Stimulated activated CD4-positive, alpha-beta T cell treated with anti-CD3 and anti-CD28 coated beads, Interleukin-1b, Interleukin-23, amount 100 ng/mL, for 1 hour (primary cell): ENCODE measurements around the gene TMOD1.

Experiments used
- DNase-seq, 2 donors: peaks; one replicate each; pipeline ENCODE4 v3.0.0-alpha.2; 2020; ENCODE audit warnings: low read depth in 2 of 2

TMOD1 gene

DNA sequence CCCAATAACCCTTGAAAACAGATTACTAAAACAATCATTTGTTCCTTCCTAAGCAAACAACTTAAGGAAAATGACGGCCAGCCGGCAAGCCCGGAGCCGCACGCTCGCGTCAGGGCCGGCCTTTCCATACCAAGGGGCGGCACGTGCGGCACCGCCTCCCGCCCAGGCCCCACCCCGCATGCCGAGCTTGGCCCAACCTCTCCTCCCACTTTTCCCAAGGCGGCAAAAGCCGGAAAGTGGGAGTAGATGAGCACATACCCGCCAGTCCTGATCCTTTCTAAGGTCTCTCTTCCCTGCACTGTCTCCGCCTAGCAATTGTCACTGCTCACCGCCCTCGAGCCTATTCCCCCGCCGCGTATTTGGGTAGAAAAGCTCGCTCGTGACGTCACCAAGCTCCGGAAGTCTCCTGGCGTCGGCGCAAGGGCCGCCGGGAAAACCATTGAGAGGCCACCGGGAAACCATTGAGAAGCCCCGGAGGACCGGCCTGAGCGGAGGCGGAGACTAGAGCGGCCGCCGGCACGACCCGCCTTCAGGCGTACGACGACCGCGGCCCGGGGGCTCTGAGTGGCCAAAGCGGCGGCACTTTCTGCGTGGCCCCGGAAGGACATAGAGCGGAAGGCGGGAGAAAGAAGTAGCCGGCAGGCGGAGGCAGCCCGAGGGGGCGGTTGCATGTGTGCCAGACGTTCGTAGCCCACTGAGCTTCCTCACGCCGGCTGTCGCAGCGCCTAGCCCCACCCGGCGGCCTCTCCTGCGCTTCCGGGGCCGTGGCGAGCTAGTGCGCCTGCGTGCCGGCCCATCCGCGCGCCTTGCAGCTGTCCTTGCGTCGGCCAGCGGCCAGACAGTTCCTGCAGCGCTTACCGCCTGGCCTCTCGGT lies 131.8 kb downstream of the TMOD1 start, which contains the start of the genes NCBP1 and TSTD2:
TSS of gene NCBP1 (plus strand) at position 837 of the 874 bp plus-strand sequence. CDS start 61 bp downstream, outside the sequence.
TSS of gene TSTD2 (minus strand) at position 384 of the 874 bp plus-strand sequence. CDS start 5,806 bp downstream, outside the sequence.
- peak; percentile 82 to 84 for DNase-seq

DNA sequence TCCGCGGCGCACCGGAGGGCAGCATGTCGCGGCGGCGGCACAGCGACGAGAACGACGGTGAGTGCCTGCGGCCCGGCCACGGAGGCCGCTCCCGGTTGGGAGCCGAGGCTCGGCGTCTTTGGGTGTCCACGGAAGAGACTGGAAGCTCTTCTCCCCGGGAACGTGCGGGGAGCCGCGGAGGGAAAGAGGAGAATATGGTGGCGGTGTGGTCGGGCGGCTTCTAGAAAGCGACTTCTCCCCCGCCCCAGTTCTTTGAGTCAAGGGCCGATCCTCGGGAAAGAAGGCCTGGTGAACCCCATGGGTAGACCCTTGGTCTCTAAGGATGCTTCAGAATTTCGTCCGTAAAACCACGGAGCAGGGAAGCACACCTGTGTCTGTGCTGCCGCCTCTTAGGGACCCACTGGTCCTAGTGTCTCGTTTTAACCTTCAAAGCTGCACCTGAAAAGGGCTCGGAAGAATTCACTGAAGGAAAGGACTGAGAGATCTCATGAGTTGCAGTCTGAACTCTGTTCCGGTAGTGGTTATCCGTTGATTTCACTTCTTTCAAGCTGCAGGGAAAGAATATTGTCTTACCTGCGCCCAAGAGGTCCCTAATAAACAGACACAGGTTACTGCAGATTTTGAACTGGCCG lies 132.5 kb downstream of the TMOD1 start:
- peak in 1 of 2 donors; percentile 5 for DNase-seq

DNA sequence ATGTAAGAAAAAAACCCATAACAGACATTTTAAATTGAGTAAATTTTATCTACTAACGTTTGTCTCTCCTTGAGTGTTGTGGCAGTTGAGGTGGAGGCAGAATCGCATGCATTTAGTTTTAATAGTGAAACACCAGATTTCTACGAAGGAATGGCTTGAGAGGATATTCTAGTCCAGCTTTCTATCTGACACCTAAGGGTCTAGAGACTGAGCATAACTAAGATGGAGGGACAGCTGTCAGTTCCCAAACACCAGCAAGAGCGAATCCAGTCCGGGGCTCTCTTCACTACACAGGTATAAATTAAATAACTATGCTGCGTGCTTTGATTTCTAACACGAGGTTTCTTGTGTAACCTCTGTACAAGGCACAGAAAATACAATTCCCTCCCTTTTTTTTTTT lies 133.6 kb downstream of the TMOD1 start:
- DNase-seq, result no peak

DNA sequence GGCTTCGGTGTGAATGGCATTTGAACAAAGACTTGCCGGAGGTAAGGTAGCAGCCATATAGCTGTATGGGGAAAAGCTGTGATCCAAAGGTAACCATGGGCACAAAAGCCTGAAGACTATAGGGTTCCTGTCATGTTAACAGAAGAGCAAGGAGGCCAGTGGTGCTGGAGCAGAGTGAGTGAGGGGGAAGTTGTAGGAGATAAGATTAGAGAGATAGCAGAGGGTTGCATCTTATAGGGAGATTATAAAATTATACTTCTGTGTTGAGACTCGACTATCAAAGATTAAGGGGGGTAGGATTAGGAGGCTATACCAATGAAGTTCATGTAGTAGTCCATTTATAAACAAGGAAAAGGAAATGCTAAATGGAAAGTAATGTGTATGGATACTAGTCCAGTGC lies 135.4 kb downstream of the TMOD1 start:
- no peak for DNase-seq

DNA sequence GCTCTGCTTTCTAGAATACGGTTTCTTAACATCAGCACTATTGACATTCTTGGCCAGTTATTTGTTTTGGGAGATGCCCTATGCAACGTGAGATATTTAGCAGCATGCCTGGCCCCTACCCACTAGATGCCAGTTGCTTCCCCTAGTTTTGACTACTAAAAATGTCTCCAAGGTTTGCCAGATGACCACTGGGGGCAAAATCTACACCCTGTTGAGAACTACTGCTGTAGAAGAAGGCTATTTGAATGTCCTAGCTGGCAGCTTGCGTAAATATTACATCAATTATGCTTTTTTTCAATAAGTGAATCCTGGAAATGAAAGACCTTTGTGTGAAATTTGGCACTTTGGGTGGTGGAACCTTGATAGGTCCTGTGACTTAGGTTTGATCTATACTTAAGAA lies 137.2 kb downstream of the TMOD1 start:
- DNase-seq, result no peak

DNA sequence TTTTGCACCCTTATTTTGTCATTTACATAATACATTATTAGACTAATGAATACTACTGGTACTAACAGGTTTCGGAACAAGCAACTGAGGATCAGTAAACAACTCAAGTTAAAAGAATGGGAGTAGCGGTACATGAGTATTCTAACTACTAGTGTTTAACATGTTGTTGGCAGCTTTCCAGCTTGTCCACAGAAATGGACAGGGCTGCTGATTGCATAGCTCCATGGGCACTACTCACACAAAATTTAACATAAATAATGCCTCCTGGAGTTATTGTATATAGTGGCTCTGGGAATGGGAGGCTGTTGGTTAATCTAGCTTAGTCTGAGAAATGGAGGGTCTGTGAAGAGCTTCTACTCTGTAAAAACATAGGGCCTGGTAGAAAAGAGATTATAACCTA lies 138.9 kb downstream of the TMOD1 start:
- no peak for DNase-seq

DNA sequence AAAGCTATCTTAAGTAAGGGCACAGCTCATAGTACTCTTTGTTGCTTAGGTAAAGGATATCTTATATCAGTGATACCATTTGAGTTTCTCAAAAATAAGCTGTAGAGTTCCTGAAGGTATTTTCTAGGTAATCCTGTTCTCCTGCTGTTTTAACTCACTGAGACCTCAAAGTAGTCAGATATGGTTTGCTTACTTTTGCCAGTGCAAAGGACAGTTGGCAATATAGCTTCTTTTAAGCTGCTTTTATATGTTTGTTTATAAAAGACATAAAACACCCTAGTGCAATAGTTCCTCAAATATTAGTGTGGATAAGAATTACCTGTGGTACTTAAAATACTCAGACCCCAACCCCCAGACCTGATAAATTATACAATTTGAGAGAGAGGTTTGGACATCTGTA lies 144.3 kb downstream of the TMOD1 start:
- DNase-seq, result no peak

DNA sequence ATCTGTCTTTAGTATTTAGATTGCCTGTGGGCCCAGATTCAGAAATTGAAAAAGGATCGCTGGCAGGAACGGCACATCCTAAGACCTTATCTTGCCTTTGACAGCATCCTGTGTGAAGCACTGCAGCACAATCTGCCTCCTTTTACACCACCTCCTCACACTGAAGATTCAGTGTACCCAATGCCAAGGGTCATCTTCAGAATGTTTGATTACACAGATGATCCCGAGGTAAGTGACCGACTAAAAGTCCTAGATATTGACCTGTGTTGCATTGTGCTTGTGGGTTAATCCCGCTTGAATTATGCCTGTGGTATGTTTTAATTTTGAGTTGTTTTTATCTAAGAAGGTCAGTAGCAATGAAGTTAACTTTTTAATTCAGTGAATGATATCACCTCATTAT lies 146.5 kb downstream of the TMOD1 start:
- DNase-seq, result no peak
